Peyer's patch (tissue), 4 donors: ENCODE data around the gene PPP4R3C. TPM values are rescaled to one million over a fixed set of nuclear protein-coding genes. Genes with fewer than 3 reads are reported as not detected.

Source experiments
- DNase-seq, 3 donors: peaks; one replicate each; pipeline ENCODE4 v3.0.0-alpha.2; 2017 to 2019
- H3K27ac ChIP-seq, 4 donors: fragments of 200-600 bp; sonication (generic); one replicate each; pipeline ENCODE4 v1.5.1; 2016 to 2019
- H3K27me3 ChIP-seq, 2 donors: fragments of 200-600 bp; sonication (generic); one replicate each; pipeline ENCODE4 v1.5.1; 2019
- H3K36me3 ChIP-seq, 3 donors: fragments of 200-600 bp; sonication (generic); one replicate each; pipeline ENCODE4 v1.5.1; 2016 to 2019
- H3K4me1 ChIP-seq, 4 donors: fragments of 200-600 bp; sonication (generic); one replicate each; pipeline ENCODE4 v1.5.1; 2016 to 2019
- H3K4me3 ChIP-seq, 4 donors: fragments of 200-600 bp; sonication (generic); 1 replicate in 3 of 4; 2 replicates in 1 of 4; pipeline ENCODE4 v1.5.1; 2016 to 2019; ENCODE audit warnings: mild to moderate bottlenecking in 1 of 4
- H3K9me3 ChIP-seq, 4 donors: fragments of 200-600 bp; sonication (generic); one replicate each; pipeline ENCODE4 v1.5.1; 2016 to 2019; ENCODE audit warnings: mild to moderate bottlenecking in 1 of 4
- POLR2A ChIP-seq, 2 donors: fragments of 450-650 bp; IDR thresholded peaks; one replicate each; pipeline ENCODE4 v1.5.1; 2017; ENCODE audit warnings: antibody characterized with exemption in 2 of 2, mild to moderate bottlenecking in 2 of 2, moderate library complexity in 2 of 2
- total RNA-seq, 4 donors: library from RNA; depleted of rRNA; stranded (reverse); fragments of >200 nt; gene quantifications; one replicate each; pipeline ENCODE4 v1.1.0, GENCODE V29; 2016

Gene PPP4R3C
- total RNA-seq, 4 donors from 2014 or later, result not detected

GRCh38 chrX:27435031-27435430 lies 28.1 kb downstream of the PPP4R3C start:
- Histone ChIP-seq H3K27ac (no peak overlapping the region), H3K4me1 (no peaks in the 10 kb centered on the region), H3K36me3 (no peaks in the 10 kb centered on the region), H3K9me3 (no peaks in the 10 kb centered on the region), H3K27me3 (no peaks in the 10 kb centered on the region), H3K4me3 (no peak overlapping the region)
- TF ChIP-seq POLR2A (IDR thresholded peaks at IDR 0.05), result no peak
- DNase-seq, result no peak

Other genes starting within 250 kb of the PPP4R3C start
- gene DCAF8L2, start 127.0 kb upstream of the PPP4R3C start, total RNA-seq, result not detected